Measurements from ENCODE around the gene PIGN.

DNA sequence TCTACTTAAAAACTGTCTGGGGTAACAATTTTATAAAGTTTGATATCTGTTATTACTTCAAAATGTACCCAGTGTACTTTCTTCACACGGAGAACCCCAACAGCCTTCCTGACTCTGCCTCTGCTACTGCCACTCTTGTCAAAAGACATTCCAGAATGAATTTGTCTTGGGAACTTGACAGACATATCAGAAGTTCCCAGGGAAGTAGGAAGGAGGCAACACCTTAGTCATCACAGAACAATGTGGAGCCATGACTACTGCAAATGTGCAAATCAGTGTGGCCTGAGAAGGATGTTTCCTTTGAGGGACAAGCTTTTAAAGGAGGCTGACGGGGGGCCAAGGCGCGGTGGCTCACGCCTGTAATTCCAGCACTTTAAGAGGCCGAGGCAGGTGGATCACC lies 160.3 kb downstream of the PIGN start:
- TF ChIP-seq, protein P1, sequence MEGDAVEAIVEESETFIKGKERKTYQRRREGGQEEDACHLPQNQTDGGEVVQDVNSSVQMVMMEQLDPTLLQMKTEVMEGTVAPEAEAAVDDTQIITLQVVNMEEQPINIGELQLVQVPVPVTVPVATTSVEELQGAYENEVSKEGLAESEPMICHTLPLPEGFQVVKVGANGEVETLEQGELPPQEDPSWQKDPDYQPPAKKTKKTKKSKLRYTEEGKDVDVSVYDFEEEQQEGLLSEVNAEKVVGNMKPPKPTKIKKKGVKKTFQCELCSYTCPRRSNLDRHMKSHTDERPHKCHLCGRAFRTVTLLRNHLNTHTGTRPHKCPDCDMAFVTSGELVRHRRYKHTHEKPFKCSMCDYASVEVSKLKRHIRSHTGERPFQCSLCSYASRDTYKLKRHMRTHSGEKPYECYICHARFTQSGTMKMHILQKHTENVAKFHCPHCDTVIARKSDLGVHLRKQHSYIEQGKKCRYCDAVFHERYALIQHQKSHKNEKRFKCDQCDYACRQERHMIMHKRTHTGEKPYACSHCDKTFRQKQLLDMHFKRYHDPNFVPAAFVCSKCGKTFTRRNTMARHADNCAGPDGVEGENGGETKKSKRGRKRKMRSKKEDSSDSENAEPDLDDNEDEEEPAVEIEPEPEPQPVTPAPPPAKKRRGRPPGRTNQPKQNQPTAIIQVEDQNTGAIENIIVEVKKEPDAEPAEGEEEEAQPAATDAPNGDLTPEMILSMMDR (IDR thresholded peaks at IDR 0.05), result no peak
- no peak for TF ChIP-seq POLR2A (IDR thresholded peaks at IDR 0.05)
